ENCODE measurements around the gene SUPT16H.

SUPT16H gene

DNA sequence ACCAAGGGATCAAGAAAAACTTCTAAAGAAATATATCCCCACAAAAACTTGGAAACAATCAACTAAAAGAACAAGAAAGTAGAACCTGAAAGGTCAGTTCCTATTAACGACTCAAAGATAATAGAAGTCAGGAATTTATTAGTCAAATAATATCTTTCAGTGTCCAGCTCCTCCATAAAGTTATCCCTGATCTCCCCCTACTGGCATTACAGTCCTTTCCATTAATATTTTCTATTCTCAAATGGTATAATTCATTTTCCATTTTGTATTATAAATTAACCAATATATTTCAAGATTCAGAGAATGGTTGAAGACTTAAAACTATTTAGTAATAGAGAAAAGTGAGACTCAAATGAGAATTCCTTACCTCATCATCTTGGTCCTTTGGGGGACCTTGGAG, 11.6 kb upstream of the SUPT16H start:
- H2BK120ac ChIP-seq (ENCODE audit: insufficient read depth, low read length, poor library complexity): no peak overlapping the region
- H3K36me3 ChIP-seq (ENCODE audit: control insufficient read depth in 1 of 2, insufficient read depth in 2 of 2, low read length in 2 of 2): peaks cover 41 to 71% of the 10 kb centered on the region in 2 experiments
- H3K79me1 ChIP-seq (ENCODE audit: low read length): no peaks in the 10 kb centered on the region
- no peak overlapping the region for H4K91ac ChIP-seq (ENCODE audit: low read depth, low read length)
- no peak overlapping the region for H3K14ac ChIP-seq (ENCODE audit: low read length)
- no peak overlapping the region for H3K27ac ChIP-seq (ENCODE audit: low read depth, low read length)
- no peak overlapping the region for H3K4me3 ChIP-seq (ENCODE audit: low read depth, low read length)
- no peaks in the 10 kb centered on the region for H3K9me3 ChIP-seq (ENCODE audit: insufficient read depth, low read depth, low read length)
- no peak overlapping the region for H3K18ac ChIP-seq (ENCODE audit: low read length)
- no peak for DNase-seq
- H3K9ac ChIP-seq (ENCODE audit: low read length): no peak overlapping the region
- no peak overlapping the region for H3K4ac ChIP-seq (ENCODE audit: low read depth, low read length)
- no peaks in the 10 kb centered on the region for H3K27me3 ChIP-seq (ENCODE audit: insufficient read depth, low read length)
- no peak overlapping the region for H3K23ac ChIP-seq (ENCODE audit: low read length)
- H3K4me2 ChIP-seq (ENCODE audit: low read length): no peak overlapping the region
- no peaks in the 10 kb centered on the region for H3K79me2 ChIP-seq (ENCODE audit: control insufficient read depth, insufficient read depth, low read length, poor library complexity)
- no peak overlapping the region for H2AK5ac ChIP-seq (ENCODE audit: low read length)
- no peak overlapping the region for H2BK5ac ChIP-seq (ENCODE audit: low read depth, low read length, poor library complexity)
- no peak overlapping the region for H2AFZ ChIP-seq (ENCODE audit: insufficient read depth, low read length, poor library complexity)
- WGBS (ENCODE audit: extremely low coverage, insufficient coverage, insufficient read length): no CpG with 5 or more reads among the region's 1 CpG
- H4K8ac ChIP-seq (ENCODE audit: low read depth, low read length): no peak overlapping the region
- no peak overlapping the region for H4K12ac ChIP-seq (ENCODE audit: low read depth, low read length)
- H2BK12ac ChIP-seq (ENCODE audit: low read length): no peak overlapping the region
- H3K4me1 ChIP-seq (ENCODE audit: control insufficient read depth in 1 of 2, insufficient read depth in 2 of 2, low read length in 2 of 2): no peaks in the 10 kb centered on the region

DNA sequence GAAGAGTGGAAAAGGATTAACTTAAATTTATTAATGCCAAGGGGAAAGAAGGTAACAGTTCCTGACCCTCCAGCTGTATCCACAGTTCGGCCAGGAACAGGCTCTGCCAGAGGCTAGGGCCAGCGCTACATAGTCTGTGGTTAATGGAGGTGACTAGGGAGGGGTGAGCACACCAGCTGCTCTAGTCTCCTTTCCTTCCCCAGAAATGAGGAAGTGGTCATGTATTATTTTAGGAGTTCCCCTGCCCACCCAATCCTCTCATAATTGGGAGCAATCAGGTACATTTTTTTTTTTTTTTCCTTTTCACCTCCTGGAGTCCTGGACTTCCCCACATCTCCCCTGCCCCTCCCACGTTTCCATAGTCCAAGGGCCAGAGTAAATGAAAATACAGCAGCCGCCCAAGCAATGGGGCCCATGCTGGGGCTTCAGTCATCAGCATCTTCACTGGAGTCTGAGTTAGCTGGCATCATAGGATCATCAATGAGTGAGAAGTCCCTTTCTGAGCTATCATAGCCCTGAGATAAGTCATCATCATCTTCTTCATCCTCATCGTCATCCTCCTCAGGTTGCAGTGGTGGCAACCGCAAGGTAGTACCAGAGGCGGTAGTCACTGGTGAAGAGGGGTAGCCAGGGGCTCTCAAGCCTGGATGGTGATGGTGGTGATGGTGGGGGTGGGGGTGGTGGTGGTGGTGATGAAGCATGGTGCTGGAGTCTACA, 1.5 kb upstream of the SUPT16H start:
- H3K79me1 ChIP-seq (ENCODE audit: low read length): peaks cover 9% of the 10 kb centered on the region
- H2BK12ac ChIP-seq (ENCODE audit: low read length): no peak overlapping the region
- H4K12ac ChIP-seq (ENCODE audit: low read depth, low read length): no peak overlapping the region
- H2BK5ac ChIP-seq (ENCODE audit: low read depth, low read length, poor library complexity): no peak overlapping the region
- no peaks in the 10 kb centered on the region for H3K27me3 ChIP-seq (ENCODE audit: insufficient read depth, low read length)
- no peak overlapping the region for H3K4me3 ChIP-seq (ENCODE audit: low read depth, low read length)
- H3K14ac ChIP-seq (ENCODE audit: low read length): no peak overlapping the region
- no peak overlapping the region for H3K4me2 ChIP-seq (ENCODE audit: low read length)
- H3K9ac ChIP-seq (ENCODE audit: low read length): no peak overlapping the region
- peak in 1 of 2 donors; percentile 3 for DNase-seq
- no peak overlapping the region for H2AFZ ChIP-seq (ENCODE audit: insufficient read depth, low read length, poor library complexity)
- H4K91ac ChIP-seq (ENCODE audit: low read depth, low read length): no peak overlapping the region
- no peaks in the 10 kb centered on the region for H3K4me1 ChIP-seq (ENCODE audit: control insufficient read depth in 1 of 2, insufficient read depth in 2 of 2, low read length in 2 of 2)
- H3K18ac ChIP-seq (ENCODE audit: low read length): no peak overlapping the region
- H3K23ac ChIP-seq (ENCODE audit: low read length): no peak overlapping the region
- peaks cover 26 to 29% of the 10 kb centered on the region in 2 experiments for H3K36me3 ChIP-seq (ENCODE audit: control insufficient read depth in 1 of 2, insufficient read depth in 2 of 2, low read length in 2 of 2)
- H3K27ac ChIP-seq (ENCODE audit: low read depth, low read length): no peak overlapping the region
- H2BK120ac ChIP-seq (ENCODE audit: insufficient read depth, low read length, poor library complexity): no peak overlapping the region
- no peaks in the 10 kb centered on the region for H3K9me3 ChIP-seq (ENCODE audit: insufficient read depth, low read depth, low read length)
- no peak overlapping the region for H4K8ac ChIP-seq (ENCODE audit: low read depth, low read length)
- no peak overlapping the region for H3K4ac ChIP-seq (ENCODE audit: low read depth, low read length)
- no peak overlapping the region for H2AK5ac ChIP-seq (ENCODE audit: low read length)
- no CpG with 5 or more reads among the region's 7 CpGs for WGBS (ENCODE audit: extremely low coverage, insufficient coverage, insufficient read length)
- peaks cover 12% of the 10 kb centered on the region for H3K79me2 ChIP-seq (ENCODE audit: control insufficient read depth, insufficient read depth, low read length, poor library complexity)

DNA sequence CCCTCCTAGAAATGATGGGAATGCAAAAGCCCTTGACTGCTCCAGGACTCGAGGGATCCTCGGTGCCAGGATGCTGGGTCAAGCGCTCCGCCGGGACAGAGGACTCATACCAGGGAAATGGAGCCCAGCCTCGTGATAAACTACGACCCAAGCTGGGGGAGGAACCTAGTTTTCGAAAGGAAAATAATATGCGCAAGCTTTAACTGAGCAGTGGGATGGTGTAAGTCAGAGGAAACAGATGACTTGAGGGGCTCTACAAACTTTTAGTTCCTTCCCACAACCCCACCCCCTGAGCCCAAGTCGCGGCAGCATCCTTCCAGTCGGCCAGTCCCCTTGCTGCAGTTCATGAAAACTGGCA, 654 bp upstream of the SUPT16H start:
- Histone ChIP-seq H3K79me2 (ENCODE audit: control insufficient read depth, insufficient read depth, low read length, poor library complexity) (peaks cover 12% of the 10 kb centered on the region), H3K4me3 (ENCODE audit: low read depth, low read length) (peak overlapping the region; percentile 93), H3K27me3 (ENCODE audit: insufficient read depth, low read length) (no peaks in the 10 kb centered on the region), H2BK12ac (ENCODE audit: low read length) (no peak overlapping the region), H3K18ac (ENCODE audit: low read length) (no peak overlapping the region), H4K8ac (ENCODE audit: low read depth, low read length) (peak overlapping the region; percentile 96), H3K4me1 (ENCODE audit: control insufficient read depth in 1 of 2, insufficient read depth in 2 of 2, low read length in 2 of 2) (no peaks in the 10 kb centered on the region), H3K4ac (ENCODE audit: low read depth, low read length) (no peak overlapping the region), H3K36me3 (ENCODE audit: control insufficient read depth in 1 of 2, insufficient read depth in 2 of 2, low read length in 2 of 2) (peaks cover 22 to 25% of the 10 kb centered on the region in 2 experiments), H3K9ac (ENCODE audit: low read length) (peak overlapping the region; percentile 78), H3K23ac (ENCODE audit: low read length) (no peak overlapping the region), H2BK120ac (ENCODE audit: insufficient read depth, low read length, poor library complexity) (no peak overlapping the region), H4K12ac (ENCODE audit: low read depth, low read length) (no peak overlapping the region), H2AK5ac (ENCODE audit: low read length) (no peak overlapping the region), H2BK5ac (ENCODE audit: low read depth, low read length, poor library complexity) (no peak overlapping the region), H3K14ac (ENCODE audit: low read length) (peak overlapping the region; percentile 9), H3K27ac (ENCODE audit: low read depth, low read length) (peak overlapping the region; percentile 92), H3K79me1 (ENCODE audit: low read length) (peaks cover 9% of the 10 kb centered on the region), H3K4me2 (ENCODE audit: low read length) (peak overlapping the region; percentile 95), H2AFZ (ENCODE audit: insufficient read depth, low read length, poor library complexity) (peak overlapping the region; percentile 79), H4K91ac (ENCODE audit: low read depth, low read length) (peak overlapping the region; percentile 51), H3K9me3 (ENCODE audit: insufficient read depth, low read depth, low read length) (no peaks in the 10 kb centered on the region)
- WGBS (ENCODE audit: extremely low coverage, insufficient coverage, insufficient read length): no CpG with 5 or more reads among the region's 12 CpGs
- no peak for DNase-seq

DNA sequence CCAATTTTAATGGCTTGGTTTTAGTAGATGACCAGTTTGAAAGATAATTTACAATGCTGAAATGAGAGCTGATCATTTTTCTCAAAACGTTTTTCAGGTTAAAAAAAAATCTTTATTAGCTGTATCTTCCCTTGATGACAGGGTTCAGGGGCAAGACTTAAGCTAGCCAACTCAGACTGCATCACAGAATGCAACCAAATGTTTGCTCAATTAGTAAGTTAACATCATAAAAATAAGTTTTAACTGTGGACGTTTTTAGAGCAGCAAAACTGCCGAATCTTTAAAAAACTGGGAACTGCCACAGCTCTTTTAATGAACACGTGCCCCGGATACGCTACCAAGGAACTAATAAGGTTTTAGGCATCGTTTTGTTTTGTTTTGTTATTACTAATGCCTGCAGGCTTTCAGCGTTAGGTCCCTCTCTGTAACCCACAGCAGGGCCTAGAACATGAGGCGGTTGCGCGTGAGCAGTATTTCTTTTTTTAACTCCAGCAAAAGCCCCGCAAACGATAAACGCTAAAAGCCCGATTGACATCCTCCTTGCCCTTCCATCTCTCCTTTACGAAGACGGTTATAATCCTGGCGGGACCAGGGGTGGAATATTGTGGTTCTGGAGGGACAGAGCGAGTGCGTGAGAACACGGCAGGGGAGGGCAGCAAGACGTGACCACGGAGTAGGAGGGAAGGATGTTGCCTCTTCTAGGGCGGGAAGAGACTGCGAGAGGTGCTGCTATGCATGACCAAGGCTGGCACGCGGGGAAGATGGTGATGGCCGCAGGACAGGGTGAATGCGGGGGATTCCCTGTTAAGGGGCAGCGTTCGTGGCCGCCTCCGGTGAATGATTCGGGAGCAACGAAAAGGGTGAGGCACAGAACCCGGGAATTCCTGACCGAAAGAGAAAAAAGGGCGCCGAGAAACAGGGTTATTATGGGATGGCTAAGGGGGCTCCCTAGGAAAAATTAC, 652 bp downstream of the SUPT16H start:
- Histone ChIP-seq H3K14ac (ENCODE audit: low read length) (peak overlapping the region; percentile 52), H2BK12ac (ENCODE audit: low read length) (no peak overlapping the region), H4K12ac (ENCODE audit: low read depth, low read length) (peak overlapping the region; percentile 93), H4K8ac (ENCODE audit: low read depth, low read length) (peak overlapping the region; percentile 96), H3K18ac (ENCODE audit: low read length) (peak overlapping the region; percentile 55), H3K4me1 (ENCODE audit: control insufficient read depth in 1 of 2, insufficient read depth in 2 of 2, low read length in 2 of 2) (no peaks in the 10 kb centered on the region), H3K79me2 (ENCODE audit: control insufficient read depth, insufficient read depth, low read length, poor library complexity) (peaks cover 15% of the 10 kb centered on the region), H2AFZ (ENCODE audit: insufficient read depth, low read length, poor library complexity) (peak overlapping the region; percentile 94), H3K9ac (ENCODE audit: low read length) (peak overlapping the region; percentile 65), H3K4ac (ENCODE audit: low read depth, low read length) (peak overlapping the region; percentile 93), H3K79me1 (ENCODE audit: low read length) (peaks cover 9% of the 10 kb centered on the region), H3K27ac (ENCODE audit: low read depth, low read length) (peak overlapping the region; percentile 92), H2BK5ac (ENCODE audit: low read depth, low read length, poor library complexity) (peak overlapping the region; percentile 87), H4K91ac (ENCODE audit: low read depth, low read length) (peak overlapping the region; percentile 69), H2BK120ac (ENCODE audit: insufficient read depth, low read length, poor library complexity) (peak overlapping the region; percentile 26), H3K4me2 (ENCODE audit: low read length) (peak overlapping the region; percentile 95), H3K4me3 (ENCODE audit: low read depth, low read length) (peak overlapping the region; percentile 93), H3K9me3 (ENCODE audit: insufficient read depth, low read depth, low read length) (no peaks in the 10 kb centered on the region), H3K23ac (ENCODE audit: low read length) (no peak overlapping the region), H3K27me3 (ENCODE audit: insufficient read depth, low read length) (no peaks in the 10 kb centered on the region), H3K36me3 (ENCODE audit: control insufficient read depth in 1 of 2, insufficient read depth in 2 of 2, low read length in 2 of 2) (peaks cover 11 to 17% of the 10 kb centered on the region in 2 experiments), H2AK5ac (ENCODE audit: low read length) (peak overlapping the region; percentile 31)
- peak; percentile 17 to 55 for DNase-seq
- WGBS (ENCODE audit: extremely low coverage, insufficient coverage, insufficient read length): no CpG with 5 or more reads among the region's 39 CpGs
